ENCODE results near the gene ANKS3.

GRCh38 chr16:4698321-4699045 is 35.6 kb downstream of the ANKS3 start:
- TF ChIP-seq ZBED1 (IDR thresholded peaks at IDR 0.05; ENCODE audit: borderline replicate concordance) (no peak), HDGF (IDR thresholded peaks at IDR 0.05) (no peak), ASH2L (IDR thresholded peaks at IDR 0.05; ENCODE audit: borderline replicate concordance, low read depth) (no peak), ZNF274 (IDR thresholded peaks at IDR 0.05; ENCODE audit: insufficient read depth, insufficient read length) (no peak), YY1 (IDR thresholded peaks at IDR 0.05; ENCODE audit: low read depth, low read length) (no peak), RAD21 (IDR thresholded peaks at IDR 0.05; ENCODE audit: insufficient read depth, low read depth, low read length) (no peak), CHD4 (IDR thresholded peaks at IDR 0.05) (no peak), EZH2 (IDR thresholded peaks at IDR 0.05; ENCODE audit: borderline replicate concordance, control insufficient read depth, low read depth, low read length) (no peak), CHD1 (IDR thresholded peaks at IDR 0.05; ENCODE audit: low read depth, low read length) (no peak), SREBF1 (IDR thresholded peaks at IDR 0.05; ENCODE audit: low read length) (no peak), REST (IDR thresholded peaks at IDR 0.05; ENCODE audit: low read depth, low read length) (no peak)
- TF ChIP-seq, protein P1, sequence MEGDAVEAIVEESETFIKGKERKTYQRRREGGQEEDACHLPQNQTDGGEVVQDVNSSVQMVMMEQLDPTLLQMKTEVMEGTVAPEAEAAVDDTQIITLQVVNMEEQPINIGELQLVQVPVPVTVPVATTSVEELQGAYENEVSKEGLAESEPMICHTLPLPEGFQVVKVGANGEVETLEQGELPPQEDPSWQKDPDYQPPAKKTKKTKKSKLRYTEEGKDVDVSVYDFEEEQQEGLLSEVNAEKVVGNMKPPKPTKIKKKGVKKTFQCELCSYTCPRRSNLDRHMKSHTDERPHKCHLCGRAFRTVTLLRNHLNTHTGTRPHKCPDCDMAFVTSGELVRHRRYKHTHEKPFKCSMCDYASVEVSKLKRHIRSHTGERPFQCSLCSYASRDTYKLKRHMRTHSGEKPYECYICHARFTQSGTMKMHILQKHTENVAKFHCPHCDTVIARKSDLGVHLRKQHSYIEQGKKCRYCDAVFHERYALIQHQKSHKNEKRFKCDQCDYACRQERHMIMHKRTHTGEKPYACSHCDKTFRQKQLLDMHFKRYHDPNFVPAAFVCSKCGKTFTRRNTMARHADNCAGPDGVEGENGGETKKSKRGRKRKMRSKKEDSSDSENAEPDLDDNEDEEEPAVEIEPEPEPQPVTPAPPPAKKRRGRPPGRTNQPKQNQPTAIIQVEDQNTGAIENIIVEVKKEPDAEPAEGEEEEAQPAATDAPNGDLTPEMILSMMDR (IDR thresholded peaks at IDR 0.05 in 2 of 3, conservative IDR thresholded peaks at IDR 0.05 in 1 of 3; ENCODE audit: control insufficient read depth in 2 of 3, extremely low read depth in 1 of 3, insufficient read depth in 1 of 3, low read depth in 3 of 3, low read length in 3 of 3): no peak
- TF ChIP-seq, protein P2, sequence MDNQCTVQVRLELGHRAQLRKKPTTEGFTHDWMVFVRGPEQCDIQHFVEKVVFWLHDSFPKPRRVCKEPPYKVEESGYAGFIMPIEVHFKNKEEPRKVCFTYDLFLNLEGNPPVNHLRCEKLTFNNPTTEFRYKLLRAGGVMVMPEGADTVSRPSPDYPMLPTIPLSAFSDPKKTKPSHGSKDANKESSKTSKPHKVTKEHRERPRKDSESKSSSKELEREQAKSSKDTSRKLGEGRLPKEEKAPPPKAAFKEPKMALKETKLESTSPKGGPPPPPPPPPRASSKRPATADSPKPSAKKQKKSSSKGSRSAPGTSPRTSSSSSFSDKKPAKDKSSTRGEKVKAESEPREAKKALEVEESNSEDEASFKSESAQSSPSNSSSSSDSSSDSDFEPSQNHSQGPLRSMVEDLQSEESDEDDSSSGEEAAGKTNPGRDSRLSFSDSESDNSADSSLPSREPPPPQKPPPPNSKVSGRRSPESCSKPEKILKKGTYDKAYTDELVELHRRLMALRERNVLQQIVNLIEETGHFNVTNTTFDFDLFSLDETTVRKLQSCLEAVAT (IDR thresholded peaks at IDR 0.05): no peak
